Heart left ventricle (tissue), 16 donors: Measurements from ENCODE around the gene PRIMA1. TPM values are rescaled to one million over a fixed set of nuclear protein-coding genes. Genes with fewer than 3 reads are reported as not detected.

ENCODE experiments used
- ATAC-seq, 4 donors: fragments of 200-7000 bp; cut with Tn5 transposase; one replicate each; pipeline ENCODE4 v1.9.1; 2020 to 2022; ENCODE audit warnings: moderate library complexity in 4 of 4, mild to moderate bottlenecking in 3 of 4, moderate number of reproducible peaks in 1 of 4
- DNase-seq, 5 donors: peaks; one replicate each; pipeline ENCODE4 v3.0.0-alpha.2; 2020
- H3K27ac ChIP-seq, 12 donors: fragments of 200-600 bp; sonication (generic) in 4 of 12; one replicate each; pipeline versions ENCODE4 v1.5.0 to v1.8.0; 2016 to 2022; ENCODE audit warnings: mild to moderate bottlenecking in 2 of 12
- H3K27me3 ChIP-seq, 9 donors: fragments of 200-600 bp; sonication (generic) in 2 of 9; one replicate each; pipeline versions ENCODE4 v1.5.1 to v1.8.0; 2016 to 2022; ENCODE audit warnings: mild to moderate bottlenecking in 3 of 9
- H3K36me3 ChIP-seq, 9 donors: fragments of 200-600 bp; sonication (generic) in 2 of 9; one replicate each; pipeline versions ENCODE4 v1.5.0 to v1.8.0; 2018 to 2022; ENCODE audit warnings: mild to moderate bottlenecking in 2 of 9
- H3K4me1 ChIP-seq, 12 donors: fragments of 200-600 bp; sonication (generic) in 4 of 12; one replicate each; pipeline versions ENCODE4 v1.5.0 to v1.8.0; 2016 to 2022; ENCODE audit warnings: mild to moderate bottlenecking in 3 of 12
- H3K4me3 ChIP-seq, 12 donors: fragments of 200-600 bp; sonication (generic) in 4 of 12; one replicate each; pipeline versions ENCODE4 v1.5.0 to v1.8.0; 2017 to 2022; ENCODE audit warnings: mild to moderate bottlenecking in 9 of 12, moderate library complexity in 4 of 12
- H3K9me3 ChIP-seq, 12 donors: fragments of 200-600 bp; sonication (generic) in 4 of 12; one replicate each; pipeline versions ENCODE4 v1.5.0 to v1.8.0; 2016 to 2022; ENCODE audit warnings: mild to moderate bottlenecking in 1 of 12
- CTCF ChIP-seq, 12 donors: fragments of 200-600 bp; sonication (generic) in 4 of 12; IDR thresholded peaks; one replicate each; pipeline versions ENCODE4 v1.5.0 to v1.8.0; 2018 to 2022; ENCODE audit warnings: antibody characterized with exemption in 12 of 12, mild to moderate bottlenecking in 5 of 12
- POLR2A ChIP-seq, 2 donors: fragments of 450-650 bp; IDR thresholded peaks; one replicate each; pipeline ENCODE4 v1.6.1; 2017; ENCODE audit warnings: antibody characterized with exemption in 2 of 2, mild to moderate bottlenecking in 2 of 2, moderate library complexity in 2 of 2
- WGBS, 4 donors: extraction: QIAGEN DNeasy Blood & Tissue Kit in 2 of 4; methylation state at CpG; one replicate each; pipeline versions ENCODE4 v1.1.5 to v1.1.7; 2013 to 2018; 5-methylcytosine and 5-hydroxymethylcytosine counted together
- intact Hi-C, 10 donors: fragments of 100-400 bp; cut with DNase I; formaldehyde crosslinking; loops; one replicate each; pipeline versions ENCODE4 v1.11.1 to v1.14.2; 2022
- polyA plus RNA-seq, 2 donors: library from polyadenylated mRNA; stranded (reverse); fragments of 200-250 nt; gene quantifications; one replicate each; pipeline ENCODE4 v1.2.3, GENCODE V29; 2013
- total RNA-seq, 9 donors: library from RNA; depleted of rRNA in 2 of 9; stranded (reverse); fragments of >200 nt in 2 of 9; fragmentation: NEBNext Ultra II Directional in 3 of 9; extraction: Animal tissue kit (Norgen Biotek cat#: 25700) in 3 of 9; gene quantifications; one replicate each; pipeline versions ENCODE4 v1.1.0 to v1.2.4, GENCODE V29; 2016 to 2023
- donor health status: ischemic (EF 13 %, LVEDD 7.1; RV severe dilation, severe dysfunction).
- donor health status: healthy with polysubstance abuse.
- donor health status: DM: no; HTN: yes; CAD: no.
- donor health status: DM: no; HTN: no; CAD: no.
- donor health status: ischemic (EF 25% LVEDD 6.9; RV normal size, moderate dysfunction).
- donor health status: ischemic (EF 25% LVEDD 5.7; RV mildly dilated, moderate dysfunction).
- donor health status: healthy.
- donor health status: DM: yes; HTN: yes; CAD: no.
- donor health status: ischemic (EF 35%, LVEDD 5.7; RV mildly dilated, moderate dysfunction).
- donor health status: nonischemic (EF 11% LVEDD 7.7; RV severe dilation, severe dysfunction).
- donor health status: DM: yes; HTN: yes; CAD: no.
- donor health status: PGD.
- donor health status: ischemic (EF 29% LVEDD 5.4; RV normal size, mild dysfunction).
- donor health status: nonischemic (EF 23%, LVEDD 6.1; RV moderate dilation, normal function).

PRIMA1 gene
- total and polyA plus RNA-seq, 11 donors = 1.4 to 27.5 (median 5.0) TPM

- 63 to 72% (median 65%) methylated on average over 9 of the region's 9 CpGs for WGBS, 4 donors
- no peak for TF ChIP-seq POLR2A (IDR thresholded peaks at IDR 0.05)
- no peak for TF ChIP-seq CTCF (IDR thresholded peaks at IDR 0.05)
- intact Hi-C loops = no loop called here
- ATAC-seq (no peak), DNase-seq (no peak)
- no peaks in the 10 kb centered on the region for H3K9me3 ChIP-seq
- H3K27ac ChIP-seq = no peak overlapping the region
- peaks cover 0 to 7% (median 0%) of the 10 kb centered on the region in 9 donors for H3K27me3 ChIP-seq
- H3K36me3 ChIP-seq = no peaks in the 10 kb centered on the region
- H3K4me3 ChIP-seq = no peak overlapping the region
- H3K4me1 ChIP-seq = no peaks in the 10 kb centered on the region
Measured at GRCh38 chr14:93712079-93712837, 76.0 kb downstream of the PRIMA1 start.

DNA sequence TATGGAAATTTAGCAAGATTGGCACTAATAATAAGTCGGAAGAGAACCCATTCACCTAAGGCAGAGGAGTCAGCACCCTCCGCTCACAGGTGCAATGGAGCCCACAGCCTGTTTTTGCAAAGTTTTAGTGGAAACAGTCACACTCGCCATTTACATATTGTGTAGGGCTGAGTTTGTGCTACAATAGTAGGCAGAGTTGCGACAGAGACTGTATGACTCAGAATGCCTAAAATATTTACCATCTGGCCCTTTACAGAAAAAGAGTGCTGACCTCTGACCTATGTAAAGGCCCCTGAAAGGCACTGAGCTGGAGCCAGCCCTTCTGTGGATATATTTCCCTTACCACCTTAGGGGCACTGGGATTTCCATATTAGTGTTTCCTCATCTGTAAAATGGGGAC, 79.0 kb downstream of the PRIMA1 start:
- Histone ChIP-seq H3K4me3 (no peak overlapping the region), H3K27me3 (peaks cover 0 to 7% (median 0%) of the 10 kb centered on the region in 9 donors), H3K36me3 (no peaks in the 10 kb centered on the region), H3K9me3 (no peaks in the 10 kb centered on the region), H3K4me1 (no peaks in the 10 kb centered on the region), H3K27ac (no peak overlapping the region)
- TF ChIP-seq CTCF (IDR thresholded peaks at IDR 0.05) = no peak
- TF ChIP-seq POLR2A (IDR thresholded peaks at IDR 0.05) = no peak
- ATAC-seq (no peak), DNase-seq (no peak)
- WGBS, 4 donors = 85 to 92% (median 88%) methylated on average over 4 of the region's 4 CpGs
- intact Hi-C loops = no loop called here

DNA sequence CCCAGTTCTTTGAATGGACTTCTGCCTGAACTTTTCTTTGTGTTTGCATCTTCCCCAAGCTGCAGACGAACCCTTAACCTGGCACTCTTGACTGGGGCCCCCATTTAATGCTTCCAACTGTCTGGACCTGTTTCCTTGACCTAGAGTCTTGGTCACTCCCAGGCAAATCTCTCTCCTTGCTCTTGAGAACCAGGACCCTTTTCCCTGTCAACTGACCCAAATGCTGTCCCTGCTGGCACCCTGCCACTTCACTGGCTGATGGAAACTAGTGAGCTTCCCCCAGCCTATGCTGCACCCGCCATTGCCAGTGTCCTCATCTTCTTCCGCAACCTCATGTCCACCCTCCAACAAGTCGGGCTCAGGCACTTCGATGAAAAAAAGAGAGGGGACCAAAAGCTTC, 79.5 kb downstream of the PRIMA1 start:
- no peak for DNase-seq
- intact Hi-C loops = no loop called here
- Histone ChIP-seq H3K4me1 (no peaks in the 10 kb centered on the region), H3K9me3 (no peaks in the 10 kb centered on the region), H3K27ac (no peak overlapping the region), H3K4me3 (no peak overlapping the region), H3K27me3 (peaks cover 0 to 7% (median 0%) of the 10 kb centered on the region in 9 donors), H3K36me3 (no peaks in the 10 kb centered on the region)
- 76 to 84% (median 78%) methylated on average over 5 of the region's 5 CpGs for WGBS, 4 donors
- ATAC-seq = no peak
- TF ChIP-seq POLR2A (IDR thresholded peaks at IDR 0.05) (no peak), CTCF (IDR thresholded peaks at IDR 0.05) (no peak)

GRCh38 chr14:93708311-93708734, 80.0 kb downstream of the PRIMA1 start:
- Histone ChIP-seq H3K27me3 (peaks cover 0 to 7% (median 0%) of the 10 kb centered on the region in 9 donors), H3K4me3 (no peak overlapping the region), H3K9me3 (no peaks in the 10 kb centered on the region), H3K36me3 (no peaks in the 10 kb centered on the region), H3K4me1 (no peaks in the 10 kb centered on the region), H3K27ac (no peak overlapping the region)
- no peak for DNase-seq
- ATAC-seq = peak in 3 of 4 donors; percentile 68 to 80 (median 72)
- 31 to 38% (median 36%) methylated on average over 6 of the region's 6 CpGs for WGBS, 4 donors
- TF ChIP-seq POLR2A (IDR thresholded peaks at IDR 0.05) (no peak), CTCF (IDR thresholded peaks at IDR 0.05) (no peak)
- intact Hi-C loops = no loop called here
